Lung (tissue), 12 donors: ENCODE results near the gene RPL13A. TPM values are rescaled to one million over a fixed set of nuclear protein-coding genes. Genes with fewer than 3 reads are reported as not detected.

Experiments used
- ATAC-seq: fragments of 200-7000 bp; cut with Tn5 transposase; one replicate; pipeline ENCODE4 v1.9.1; 2020; ENCODE audit warnings: moderate number of reproducible peaks; ENCODE audit not compliant: insufficient read depth, low FRiP score
- DNase-seq, 3 donors: peaks; one replicate each; pipeline ENCODE4 v3.0.0-alpha.2; 2013 to 2017
- H3K27ac ChIP-seq, 2 donors: one replicate each; pipeline ENCODE4 v1.5.1; 2013; ENCODE audit warnings: mild to moderate bottlenecking in 2 of 2, moderate library complexity in 2 of 2, control low read depth in 1 of 2, inconsistent platforms in 1 of 2, low read depth in 1 of 2, low read length in 1 of 2
- H3K27me3 ChIP-seq, 3 donors: one replicate each; pipeline ENCODE4 v1.5.1; 2013; ENCODE audit warnings: low read length in 2 of 3; ENCODE audit not compliant: control insufficient read depth in 3 of 3, insufficient read depth in 3 of 3
- H3K36me3 ChIP-seq, 4 donors: one replicate each; pipeline ENCODE4 v1.5.1; 2013; ENCODE audit warnings: low read length in 4 of 4, mild to moderate bottlenecking in 1 of 4, moderate library complexity in 1 of 4; ENCODE audit not compliant: control insufficient read depth in 4 of 4, insufficient read depth in 4 of 4
- H3K4me1 ChIP-seq, 5 donors: one replicate each; pipeline ENCODE4 v1.5.1; 2013; ENCODE audit warnings: low read length in 5 of 5, mild to moderate bottlenecking in 2 of 5, moderate library complexity in 1 of 5; ENCODE audit not compliant: control insufficient read depth in 5 of 5, insufficient read depth in 5 of 5
- H3K4me3 ChIP-seq: one replicate; pipeline ENCODE4 v1.5.1; 2013; ENCODE audit warnings: mild to moderate bottlenecking, control low read depth, moderate library complexity
- H3K9ac ChIP-seq, 2 donors: one replicate each; pipeline ENCODE4 v1.5.1; 2013; ENCODE audit warnings: low read length in 2 of 2, control low read depth in 1 of 2; ENCODE audit not compliant: insufficient read depth in 1 of 2
- H3K9me3 ChIP-seq, 4 donors: one replicate each; pipeline ENCODE4 v1.5.1; 2013; ENCODE audit warnings: low read length in 3 of 4, mild to moderate bottlenecking in 1 of 4, moderate library complexity in 1 of 4; ENCODE audit not compliant: control insufficient read depth in 4 of 4, insufficient read depth in 3 of 4
- CTCF ChIP-seq: IDR thresholded peaks from 2 replicates; pipeline ENCODE4 v1.5.1; 2012; ENCODE audit warnings: mild to moderate bottlenecking; ENCODE audit errors: control extremely low read depth, extremely low read depth
- WGBS, 2 donors: extraction: QIAGEN DNeasy Blood & Tissue Kit; methylation state at CpG; one replicate each; pipeline ENCODE4 v1.1.7; 2013; 5-methylcytosine and 5-hydroxymethylcytosine counted together
- polyA plus RNA-seq, 2 donors: library from polyadenylated mRNA; stranded (reverse); fragments of 200-250 nt; gene quantifications; one replicate each; pipeline ENCODE4 v1.2.1, GENCODE V29; 2013
- total RNA-seq, 2 donors: library from RNA; depleted of rRNA in 1 of 2; stranded (reverse); fragments of >200 nt in 1 of 2; gene quantifications; one replicate each; pipeline ENCODE4 v1.2.1, GENCODE V29; 2014 to 2021
- donor health status: control.
- donor health status: control.
- donor health status: Bipolar disorder and iron deficiency.
- donor health status: healthy.
- donor health status: DM: yes; HTN: yes; CAD: no.

The RPL13A gene
- total and polyA plus RNA-seq, 4 donors = 1,499 to 2,816 (median 2,481) TPM

- H3K9me3 ChIP-seq = no peaks in the 10 kb centered on the region
- WGBS, 2 donors = 94 to 95% methylated on average over 35 to 39 of the region's 39 CpGs
- H3K27me3 ChIP-seq = no peaks in the 10 kb centered on the region
- H3K4me1 ChIP-seq = peaks cover 0 to under 1% (median 0%) of the 10 kb centered on the region in 5 donors
- TF ChIP-seq CTCF = no peak
- no peak overlapping the region for H3K9ac ChIP-seq
- DNase-seq (no peak), ATAC-seq (no peak)
- no peak overlapping the region for H3K27ac ChIP-seq
- H3K4me3 ChIP-seq = no peak overlapping the region
- peaks cover 0 to 42% (median 1%) of the 10 kb centered on the region in 4 donors for H3K36me3 ChIP-seq
Observed at GRCh38 chr19:49463960-49464740, 23.3 kb upstream of the RPL13A start.

- no peaks in the 10 kb centered on the region for H3K4me1 ChIP-seq
- no peaks in the 10 kb centered on the region for H3K27me3 ChIP-seq
- H3K27ac ChIP-seq = no peak overlapping the region
- H3K4me3 ChIP-seq = no peak overlapping the region
- H3K9ac ChIP-seq = no peak overlapping the region
- H3K36me3 ChIP-seq = peaks cover 0 to 42% (median 1%) of the 10 kb centered on the region in 4 donors
- DNase-seq (no peak), ATAC-seq (no peak)
- 92 to 100% methylated on average over 3 of the region's 3 CpGs for WGBS, 2 donors
- no peaks in the 10 kb centered on the region for H3K9me3 ChIP-seq
- TF ChIP-seq CTCF = no peak
Observed at GRCh38 chr19:49465371-49465770, 22.0 kb upstream of the RPL13A start.

- no peak for DNase-seq
- TF ChIP-seq CTCF = no peak
- H3K9ac ChIP-seq = no peak overlapping the region
- H3K27ac ChIP-seq = no peak overlapping the region
- peaks cover 0 to 32% (median 0%) of the 10 kb centered on the region in 4 donors for H3K36me3 ChIP-seq
- H3K27me3 ChIP-seq = no peaks in the 10 kb centered on the region
- no peaks in the 10 kb centered on the region for H3K9me3 ChIP-seq
- H3K4me3 ChIP-seq = no peak overlapping the region
- no peaks in the 10 kb centered on the region for H3K4me1 ChIP-seq
- ATAC-seq = no peak
- 89 to 90% methylated on average over 17 to 19 of the region's 19 CpGs for WGBS, 2 donors
Observed at GRCh38 chr19:49468199-49468598, 19.2 kb upstream of the RPL13A start.
